ENCODE data around the gene ATP8B4. TPM values are rescaled to one million over a fixed set of nuclear protein-coding genes. Genes with fewer than 3 reads are reported as not detected.

The ATP8B4 gene
- total and polyA plus RNA-seq, 2 donors (not counting 1 experiment from before 2014, with no cell fraction given): 0.42 TPM; not detected in 1

DNA sequence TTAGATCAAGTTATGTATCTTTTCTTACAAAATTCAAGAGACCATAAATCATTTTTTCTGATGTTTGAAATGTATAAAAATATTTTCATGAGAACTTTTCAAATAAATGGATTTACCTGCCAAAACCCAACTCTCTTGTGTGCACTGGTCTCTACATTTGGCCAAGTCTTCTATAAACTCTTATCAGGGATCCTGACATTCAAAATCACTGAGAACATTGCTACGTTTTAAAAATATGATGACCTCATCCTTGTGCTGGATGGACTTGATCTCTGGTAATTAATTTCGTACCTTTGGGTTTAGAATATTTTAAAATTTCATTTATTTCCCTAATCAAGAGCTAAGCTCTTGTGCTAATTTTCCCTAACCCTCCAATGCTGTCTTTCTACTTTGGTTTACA lies 127.4 kb downstream of the ATP8B4 start:
- ATAC-seq (ENCODE audit: low read depth): no peak
- DNase-seq: no peak
- H3K9me3 ChIP-seq (ENCODE audit: control extremely low read depth in 1 of 3, control insufficient read depth in 2 of 3, insufficient read depth in 1 of 3, low read length in 2 of 3): peaks cover 0 to 1% (median 0%) of the 10 kb centered on the region in 3 donors
- Mint-ChIP-seq H3K27me3 (no peaks in the 10 kb centered on the region), H3K4me3 (no peak overlapping the region), H3K27ac (no peak overlapping the region), H3K4me1 (no peaks in the 10 kb centered on the region), H3K9me3 (ENCODE audit: insufficient read depth) (no peaks in the 10 kb centered on the region)
- H3K27me3 ChIP-seq (replicated peaks in 1 of 4; ENCODE audit: control extremely low read depth in 1 of 4, control insufficient read depth in 3 of 4, insufficient read depth in 4 of 4, low read length in 3 of 4): no peaks in the 10 kb centered on the region
- no peak overlapping the region for H3K4me2 ChIP-seq (replicated peaks; ENCODE audit: low read depth, low read length, poor library complexity, severe bottlenecking)
- no peak overlapping the region for H3K4me3 ChIP-seq (ENCODE audit: control extremely low read depth in 1 of 5, extremely low read depth in 1 of 5, insufficient read depth in 1 of 5, low read depth in 2 of 5, low read length in 4 of 5)
- no peaks in the 10 kb centered on the region for H3K36me3 ChIP-seq (replicated peaks in 1 of 2; ENCODE audit: control extremely low read depth in 1 of 2, control insufficient read depth in 1 of 2, extremely low read depth in 1 of 2, insufficient read depth in 2 of 2, low read length in 1 of 2)
- no peak overlapping the region for H3K9ac ChIP-seq (ENCODE audit: low read length)
- no peak overlapping the region for H3K27ac ChIP-seq (ENCODE audit: low read length in 2 of 2)
- no peaks in the 10 kb centered on the region for H3K79me2 ChIP-seq (ENCODE audit: control insufficient read depth, insufficient read depth, low read length)
- intact Hi-C loops (cut with micrococcal nuclease): no loop called here
- CTCF ChIA-PET: no interaction called here
- no CpG with 5 or more reads among the region's 2 CpGs for WGBS (ENCODE audit: insufficient coverage)
- TF ChIP-seq EZH2 (IDR thresholded peaks at IDR 0.05; ENCODE audit: borderline replicate concordance, insufficient read depth, low read depth, low read length, poor library complexity, severe bottlenecking): no peak
- TF ChIP-seq, protein P1, sequence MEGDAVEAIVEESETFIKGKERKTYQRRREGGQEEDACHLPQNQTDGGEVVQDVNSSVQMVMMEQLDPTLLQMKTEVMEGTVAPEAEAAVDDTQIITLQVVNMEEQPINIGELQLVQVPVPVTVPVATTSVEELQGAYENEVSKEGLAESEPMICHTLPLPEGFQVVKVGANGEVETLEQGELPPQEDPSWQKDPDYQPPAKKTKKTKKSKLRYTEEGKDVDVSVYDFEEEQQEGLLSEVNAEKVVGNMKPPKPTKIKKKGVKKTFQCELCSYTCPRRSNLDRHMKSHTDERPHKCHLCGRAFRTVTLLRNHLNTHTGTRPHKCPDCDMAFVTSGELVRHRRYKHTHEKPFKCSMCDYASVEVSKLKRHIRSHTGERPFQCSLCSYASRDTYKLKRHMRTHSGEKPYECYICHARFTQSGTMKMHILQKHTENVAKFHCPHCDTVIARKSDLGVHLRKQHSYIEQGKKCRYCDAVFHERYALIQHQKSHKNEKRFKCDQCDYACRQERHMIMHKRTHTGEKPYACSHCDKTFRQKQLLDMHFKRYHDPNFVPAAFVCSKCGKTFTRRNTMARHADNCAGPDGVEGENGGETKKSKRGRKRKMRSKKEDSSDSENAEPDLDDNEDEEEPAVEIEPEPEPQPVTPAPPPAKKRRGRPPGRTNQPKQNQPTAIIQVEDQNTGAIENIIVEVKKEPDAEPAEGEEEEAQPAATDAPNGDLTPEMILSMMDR (IDR thresholded peaks at IDR 0.05): no peak
- H3K4me1 ChIP-seq (ENCODE audit: control insufficient read depth in 2 of 2, insufficient read depth in 2 of 2, low read length in 2 of 2): no peaks in the 10 kb centered on the region
- H2AFZ ChIP-seq (ENCODE audit: insufficient read depth, low read depth, low read length, poor library complexity, severe bottlenecking): no peak overlapping the region
- H4K20me1 ChIP-seq (ENCODE audit: control insufficient read depth, insufficient read depth, low read length, poor library complexity, severe bottlenecking): no peaks in the 10 kb centered on the region
- POLR2A ChIA-PET: no interaction called here

DNA sequence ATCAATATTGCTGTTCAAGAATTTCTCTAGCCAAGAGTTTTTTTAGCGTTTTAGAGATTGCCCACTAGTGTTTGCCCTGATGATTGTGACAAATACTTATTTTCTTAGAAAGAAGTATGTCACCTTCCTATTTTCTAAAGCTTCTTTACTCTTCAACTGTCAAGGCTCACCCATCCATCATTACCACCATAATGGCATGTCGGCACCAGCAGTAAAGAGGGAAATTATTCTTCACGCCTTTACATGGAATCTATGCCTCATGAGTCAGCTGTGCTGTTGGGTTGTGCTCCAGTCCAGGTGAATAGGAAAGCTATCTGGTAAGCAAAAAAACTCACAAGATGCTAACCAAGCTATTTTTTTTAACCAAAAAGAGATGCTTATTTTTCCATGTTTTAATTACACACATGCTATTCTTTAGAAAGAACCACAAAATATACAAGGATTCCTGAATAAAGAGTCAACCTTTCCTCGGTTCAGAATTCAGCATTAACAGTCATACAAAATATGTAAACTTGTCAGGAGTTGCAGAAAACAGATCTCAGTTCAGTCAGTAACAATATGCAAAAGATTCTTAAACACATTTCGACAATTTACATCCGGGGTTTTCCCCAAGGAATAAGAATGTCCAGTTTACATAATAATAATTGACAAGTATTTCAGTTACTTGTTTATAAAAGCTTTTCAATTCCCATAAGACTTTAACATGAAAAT lies 128.0 kb downstream of the ATP8B4 start:
- DNase-seq (no peak), ATAC-seq (ENCODE audit: low read depth) (no peak)
- H3K9me3 Mint-ChIP-seq (ENCODE audit: insufficient read depth): no peaks in the 10 kb centered on the region
- no peak overlapping the region for H2AFZ ChIP-seq (ENCODE audit: insufficient read depth, low read depth, low read length, poor library complexity, severe bottlenecking)
- no peaks in the 10 kb centered on the region for H3K4me1 ChIP-seq (ENCODE audit: control insufficient read depth in 2 of 2, insufficient read depth in 2 of 2, low read length in 2 of 2)
- no peak for TF ChIP-seq EZH2 (IDR thresholded peaks at IDR 0.05; ENCODE audit: borderline replicate concordance, insufficient read depth, low read depth, low read length, poor library complexity, severe bottlenecking)
- TF ChIP-seq, protein P1 (IDR thresholded peaks at IDR 0.05): no peak
- no peaks in the 10 kb centered on the region for H3K27me3 ChIP-seq (replicated peaks in 1 of 4; ENCODE audit: control extremely low read depth in 1 of 4, control insufficient read depth in 3 of 4, insufficient read depth in 4 of 4, low read length in 3 of 4)
- H3K4me1 Mint-ChIP-seq: no peaks in the 10 kb centered on the region
- ChIA-PET CTCF (no interaction called here), POLR2A (no interaction called here)
- peaks cover 0 to 1% (median 0%) of the 10 kb centered on the region in 3 donors for H3K9me3 ChIP-seq (ENCODE audit: control extremely low read depth in 1 of 3, control insufficient read depth in 2 of 3, insufficient read depth in 1 of 3, low read length in 2 of 3)
- no peaks in the 10 kb centered on the region for H3K36me3 ChIP-seq (replicated peaks in 1 of 2; ENCODE audit: control extremely low read depth in 1 of 2, control insufficient read depth in 1 of 2, extremely low read depth in 1 of 2, insufficient read depth in 2 of 2, low read length in 1 of 2)
- no peaks in the 10 kb centered on the region for H3K79me2 ChIP-seq (ENCODE audit: control insufficient read depth, insufficient read depth, low read length)
- no peak overlapping the region for H3K4me2 ChIP-seq (replicated peaks; ENCODE audit: low read depth, low read length, poor library complexity, severe bottlenecking)
- no peak overlapping the region for H3K4me3 Mint-ChIP-seq
- no CpG with 5 or more reads among the region's 6 CpGs for WGBS (ENCODE audit: insufficient coverage)
- no peaks in the 10 kb centered on the region for H4K20me1 ChIP-seq (ENCODE audit: control insufficient read depth, insufficient read depth, low read length, poor library complexity, severe bottlenecking)
- H3K27ac ChIP-seq (ENCODE audit: low read length in 2 of 2): no peak overlapping the region
- H3K9ac ChIP-seq (ENCODE audit: low read length): no peak overlapping the region
- H3K4me3 ChIP-seq (ENCODE audit: control extremely low read depth in 1 of 5, extremely low read depth in 1 of 5, insufficient read depth in 1 of 5, low read depth in 2 of 5, low read length in 4 of 5): no peak overlapping the region
- no peaks in the 10 kb centered on the region for H3K27me3 Mint-ChIP-seq
- H3K27ac Mint-ChIP-seq: no peak overlapping the region
- intact Hi-C loops (cut with micrococcal nuclease): no loop called here

All from B cell (primary cell).